GM19043 (cell line): ENCODE data around the gene ZBTB12.

ENCODE experiments used
- ATAC-seq: cut with Tn5 transposase; IDR thresholded peaks from one replicate; pipeline ENCODE4 v1.9.1; 2021; ENCODE audit warnings: low read depth; ENCODE audit not compliant: unreplicated experiment

The ZBTB12 gene

DNA sequence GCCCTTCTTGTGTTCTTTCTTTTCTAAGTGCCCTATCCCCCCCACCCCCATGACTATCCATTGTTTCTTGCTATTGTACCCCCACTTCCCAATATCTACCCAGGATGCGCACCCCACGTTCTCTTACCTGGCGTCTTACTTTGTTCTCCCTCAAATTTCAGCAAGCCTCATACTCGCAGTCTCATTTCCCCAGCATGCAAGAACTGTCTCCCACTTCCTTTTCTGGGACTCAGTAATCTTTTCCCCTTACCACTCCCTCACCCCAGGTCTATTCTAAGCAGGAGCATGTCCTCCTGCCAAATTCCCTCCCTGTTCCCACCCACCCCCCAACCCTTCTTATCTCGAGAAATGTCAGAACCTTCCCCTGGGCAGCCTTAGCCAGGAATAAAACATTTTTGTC is 2.7 kb downstream of the ZBTB12 start:
- ATAC-seq: no peak

DNA sequence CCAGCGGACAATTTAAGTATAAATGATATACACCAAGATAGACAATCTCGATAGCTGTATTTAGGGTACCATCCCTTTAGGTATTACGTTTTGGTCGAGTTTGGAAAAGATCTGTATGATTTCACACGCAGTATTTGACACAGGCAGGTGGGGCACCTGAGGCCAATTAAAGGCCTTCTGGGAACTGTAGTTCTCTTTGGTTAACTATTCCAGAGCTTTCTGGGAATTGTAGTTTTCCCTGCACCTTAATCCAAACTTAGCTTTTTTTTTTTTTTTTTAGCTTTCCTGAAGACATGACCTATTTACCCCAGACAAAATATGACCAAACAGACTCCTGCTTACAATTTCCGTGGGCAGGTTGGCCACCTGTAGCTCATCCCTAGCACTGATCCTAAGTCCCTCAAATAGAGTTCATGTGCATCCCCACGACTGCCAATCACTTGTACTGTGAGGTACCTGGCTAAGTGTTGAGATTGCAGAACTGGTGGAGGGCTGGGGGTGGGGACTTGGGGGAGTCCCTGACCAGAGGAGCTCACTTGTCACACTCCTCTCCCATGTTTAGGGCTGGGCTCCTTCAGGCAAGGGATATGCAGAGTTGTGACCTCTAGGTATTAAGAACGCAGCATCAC is 3.4 kb downstream of the ZBTB12 start:
- ATAC-seq: no peak

DNA sequence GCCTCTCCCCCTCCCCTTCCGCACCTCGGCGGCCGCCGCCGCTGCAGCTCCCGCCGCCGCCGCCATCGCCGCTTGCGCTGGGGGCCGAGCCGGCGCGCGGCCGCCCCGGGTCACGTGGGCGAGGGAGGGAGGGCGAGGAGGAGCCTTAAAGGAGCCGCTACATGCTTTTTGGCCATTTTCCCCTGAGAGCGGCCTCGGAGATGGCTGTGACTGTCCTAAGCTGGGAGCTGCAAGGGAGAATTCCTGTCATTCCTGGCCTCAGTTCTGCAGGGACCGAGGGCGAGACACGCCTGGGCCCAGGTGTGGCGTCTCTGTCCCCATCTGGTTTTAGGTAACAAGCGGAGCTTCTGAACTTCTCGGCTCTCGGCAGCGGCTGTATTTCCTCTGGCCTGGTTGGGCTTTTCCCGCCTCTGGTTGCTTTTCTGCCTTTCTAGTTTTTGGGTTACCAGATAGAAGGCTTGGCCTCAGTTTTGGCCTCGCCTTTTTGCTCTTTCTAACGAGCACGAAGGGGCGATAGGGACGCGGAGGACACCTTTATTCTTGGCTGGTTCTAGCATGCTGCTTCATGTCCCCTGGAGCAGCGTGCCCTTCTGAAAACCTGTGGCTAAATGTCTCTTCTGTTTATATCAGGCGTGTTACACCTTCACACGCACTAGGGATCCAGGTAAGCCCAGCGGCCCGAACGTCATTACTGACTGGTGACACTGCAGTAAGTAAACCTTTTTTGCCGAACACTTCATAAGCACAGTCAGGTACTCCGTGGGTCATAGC is 4.1 kb downstream of the ZBTB12 start, which contains the start of gene EHMT2:
EHMT2 (minus strand) TSS at position 87 of the 771 bp plus-strand sequence; CDS start at position 66, 21 bp downstream.
- ATAC-seq: no peak

DNA sequence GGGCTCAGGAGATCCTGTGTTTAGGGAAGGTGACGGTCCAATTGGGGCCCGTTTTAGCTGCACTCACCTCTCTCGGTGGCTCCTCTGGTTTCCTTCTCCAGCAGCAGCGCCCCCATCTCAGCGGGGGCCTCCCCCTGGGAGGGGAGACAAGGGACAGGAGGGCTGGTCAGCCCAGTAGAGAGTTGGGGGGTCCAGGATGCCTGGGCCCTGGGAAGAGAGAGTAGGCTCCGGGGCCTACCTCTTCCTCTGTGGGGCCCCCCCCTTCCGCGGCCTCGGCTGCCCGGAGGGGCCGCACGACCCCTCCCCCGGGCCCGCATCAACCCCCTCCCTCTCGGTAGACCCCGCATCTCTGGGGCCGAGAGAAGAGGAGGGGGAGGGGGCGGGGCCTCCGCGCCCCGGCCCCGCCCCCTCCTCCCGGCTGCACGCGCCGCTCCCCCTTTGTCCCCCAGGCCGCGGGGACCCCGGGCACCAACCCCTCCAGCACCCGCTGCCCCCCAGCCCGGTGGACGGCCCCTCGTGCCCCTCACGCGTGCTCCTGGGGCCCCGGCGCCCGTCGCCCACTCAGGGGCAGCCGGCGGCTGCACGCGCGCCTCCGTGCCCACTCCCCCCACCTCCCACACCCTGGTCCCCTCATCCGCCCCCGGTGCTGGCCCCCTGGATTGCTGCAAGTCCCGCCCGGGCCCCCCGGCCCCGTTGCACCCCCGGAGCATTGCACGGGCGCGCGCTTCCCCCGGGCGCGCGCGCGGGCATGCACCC is 4.9 kb downstream of the ZBTB12 start:
- ATAC-seq: no peak

DNA sequence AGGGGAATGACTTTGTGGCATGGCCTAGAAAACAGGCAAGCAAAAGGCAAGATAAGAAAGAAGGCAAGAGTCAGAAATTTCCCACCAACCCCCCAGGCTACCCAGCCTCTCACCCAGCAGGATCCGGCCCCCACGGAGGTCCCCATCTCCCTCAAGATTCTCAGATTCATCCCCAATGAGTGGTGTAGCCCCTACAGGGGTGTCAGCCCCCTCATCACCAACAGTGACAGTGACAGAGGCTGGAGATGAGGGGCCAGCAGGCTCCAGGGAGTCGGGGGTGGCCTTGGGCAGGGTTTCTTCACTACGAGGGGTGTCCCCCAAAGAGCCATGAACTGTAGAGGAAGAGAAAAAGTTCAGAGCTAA is 5.4 kb downstream of the ZBTB12 start:
- ATAC-seq: no peak

DNA sequence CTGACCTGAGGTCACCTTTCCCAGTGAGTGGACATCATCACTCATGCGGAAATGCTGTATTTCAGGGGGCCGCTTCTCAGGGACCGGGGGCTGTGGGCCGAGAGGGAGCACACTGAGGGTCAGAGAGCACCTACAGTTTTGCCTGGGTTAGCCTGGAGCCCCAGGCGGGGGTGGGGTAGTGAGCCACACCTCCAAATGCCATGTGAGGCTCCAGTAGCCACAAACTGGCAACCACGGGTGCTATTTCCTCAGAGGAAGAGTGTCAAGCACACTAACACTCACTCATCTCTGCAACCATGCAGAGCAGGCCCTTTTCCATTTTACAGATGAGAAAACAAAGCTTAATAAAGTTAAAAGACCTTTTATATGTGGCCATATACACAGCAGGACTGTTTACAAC is 9.1 kb downstream of the ZBTB12 start:
- no peak for ATAC-seq

DNA sequence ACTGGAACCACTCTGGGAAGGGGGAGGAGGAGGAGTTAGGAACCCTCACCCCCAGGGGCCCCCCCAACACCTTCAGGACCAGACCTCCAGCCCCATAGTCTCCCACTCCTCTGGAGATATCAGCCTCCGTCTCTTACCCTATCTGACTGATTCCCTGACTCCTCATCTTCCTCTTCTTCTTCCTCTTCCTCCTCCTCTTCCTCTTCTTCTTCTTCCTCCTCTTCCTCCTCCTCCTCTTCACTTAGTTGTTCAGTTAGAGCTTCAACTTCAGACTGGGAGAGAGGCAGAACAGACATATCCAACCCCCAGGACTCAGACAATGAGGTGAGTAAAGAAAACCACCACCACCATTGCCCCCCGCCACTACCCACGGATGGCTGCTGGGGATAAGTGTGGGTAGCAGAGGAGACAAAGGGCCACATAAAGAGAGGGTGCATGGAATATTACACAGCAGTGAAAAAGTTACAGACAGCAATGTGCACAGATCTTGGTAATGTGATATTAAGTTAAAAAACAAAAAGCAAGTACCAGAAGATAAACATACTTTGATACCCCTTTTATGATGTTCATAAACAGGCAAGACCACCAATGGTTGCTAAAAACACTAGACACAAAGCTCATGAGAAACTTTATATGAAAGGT is 12.4 kb downstream of the ZBTB12 start:
- no peak for ATAC-seq

DNA sequence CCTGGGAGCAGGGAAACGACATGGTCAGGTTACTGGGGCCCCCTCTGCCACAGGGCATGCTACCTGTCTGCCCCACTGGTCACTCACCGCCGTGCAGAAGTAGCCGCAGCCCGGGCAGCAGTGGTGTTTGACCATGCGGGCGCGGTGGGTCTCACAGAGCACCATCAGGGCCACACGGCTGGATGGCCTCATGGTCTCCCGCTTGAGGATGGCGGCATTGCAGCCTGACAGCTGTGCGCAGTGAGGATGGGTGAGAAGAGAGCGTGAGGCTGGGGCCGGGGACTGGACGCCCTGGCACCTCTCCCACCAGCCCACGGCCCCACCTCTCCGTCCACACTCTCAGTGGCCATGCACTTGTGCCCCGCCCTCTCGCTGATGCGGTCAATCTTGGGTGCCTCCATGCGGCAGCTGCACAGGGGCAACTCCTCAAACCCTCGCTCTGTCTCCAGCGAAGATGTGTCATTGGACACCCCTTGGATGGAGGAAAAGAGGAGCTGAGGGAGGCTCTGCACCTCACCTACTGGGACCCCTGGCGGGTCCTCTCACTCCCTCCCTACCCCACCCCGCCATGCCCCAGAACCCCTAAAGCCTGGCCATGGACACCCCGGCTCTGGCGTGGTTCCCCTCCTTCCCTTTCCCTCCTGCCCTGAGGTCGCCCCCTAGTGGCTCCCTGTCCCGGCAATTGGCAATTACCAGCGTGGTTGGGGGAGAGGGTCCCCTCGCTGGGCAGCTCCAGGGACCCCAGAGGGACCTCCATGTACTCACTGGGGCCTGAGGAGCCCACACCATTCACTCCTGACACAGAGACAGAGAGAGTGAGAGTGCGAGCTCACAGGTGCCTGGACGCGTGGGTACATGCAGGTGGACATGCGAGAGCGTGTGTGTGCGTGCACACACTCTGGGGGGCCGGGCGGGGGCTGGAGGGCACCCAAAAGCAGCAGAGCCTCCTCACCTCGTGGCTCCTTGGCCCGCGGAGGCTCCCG is 13.3 kb downstream of the ZBTB12 start:
- no peak for ATAC-seq

DNA sequence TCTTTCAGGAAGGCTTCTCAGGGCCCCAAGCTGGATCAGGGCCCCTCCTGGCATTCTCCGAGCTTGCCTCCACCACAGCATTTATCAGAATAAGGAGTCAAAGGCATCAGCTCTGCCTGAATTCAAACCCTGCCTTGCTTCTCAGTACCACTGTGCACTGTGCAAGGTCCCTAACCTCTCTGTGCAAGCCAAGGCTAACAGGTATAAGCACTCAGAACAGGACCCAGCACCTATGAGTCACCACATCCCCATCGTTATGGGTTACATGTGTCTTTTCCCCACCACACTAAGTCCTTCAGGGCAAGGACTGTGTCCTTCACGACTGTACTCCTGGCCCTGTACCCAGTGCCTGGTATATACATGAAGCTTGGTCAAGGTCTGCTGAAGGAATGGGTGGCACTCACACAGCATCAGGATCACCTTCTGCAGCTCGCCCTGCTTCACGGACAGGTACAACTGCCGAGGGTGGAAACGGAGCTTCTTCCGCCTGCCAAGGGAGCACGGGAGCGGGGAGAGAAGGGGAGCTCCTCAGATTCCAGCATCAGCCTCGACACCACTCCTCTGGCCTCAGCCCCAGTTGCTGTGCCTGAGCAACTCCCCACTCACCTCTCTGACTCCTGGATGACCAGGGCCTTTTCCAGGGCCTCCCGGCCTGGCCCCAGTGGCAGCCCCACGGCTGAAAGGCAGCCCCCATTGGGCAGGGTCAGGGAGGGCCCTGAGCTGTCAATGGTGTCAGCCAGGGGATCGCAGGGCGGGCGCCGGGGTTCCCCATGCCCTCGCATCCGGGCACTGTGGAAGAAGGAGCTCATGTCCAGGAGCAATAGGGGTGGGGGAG is 14.5 kb downstream of the ZBTB12 start:
- ATAC-seq: no peak

DNA sequence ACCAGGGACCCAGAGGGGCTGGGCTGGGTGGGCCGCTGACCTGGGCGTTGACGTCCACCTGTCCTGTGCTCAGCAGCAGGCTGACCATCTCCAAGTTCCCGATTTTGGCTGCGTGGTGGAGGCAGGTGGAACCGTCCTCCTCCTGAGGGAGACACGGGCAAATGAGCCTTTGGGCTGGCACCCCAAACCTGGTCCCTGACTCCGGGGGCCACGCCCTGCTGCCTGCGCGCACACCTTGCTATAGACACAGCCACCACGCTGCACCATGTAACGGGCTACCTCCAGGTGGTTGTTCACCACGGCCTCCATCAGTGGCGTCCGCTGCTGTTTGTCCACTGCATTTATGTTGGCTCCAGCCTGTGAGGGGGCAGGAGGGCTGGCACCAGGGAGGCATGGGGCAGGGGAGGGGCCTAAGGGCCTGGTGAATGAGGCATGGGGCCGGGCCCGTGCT is 15.3 kb downstream of the ZBTB12 start:
- no peak for ATAC-seq

DNA sequence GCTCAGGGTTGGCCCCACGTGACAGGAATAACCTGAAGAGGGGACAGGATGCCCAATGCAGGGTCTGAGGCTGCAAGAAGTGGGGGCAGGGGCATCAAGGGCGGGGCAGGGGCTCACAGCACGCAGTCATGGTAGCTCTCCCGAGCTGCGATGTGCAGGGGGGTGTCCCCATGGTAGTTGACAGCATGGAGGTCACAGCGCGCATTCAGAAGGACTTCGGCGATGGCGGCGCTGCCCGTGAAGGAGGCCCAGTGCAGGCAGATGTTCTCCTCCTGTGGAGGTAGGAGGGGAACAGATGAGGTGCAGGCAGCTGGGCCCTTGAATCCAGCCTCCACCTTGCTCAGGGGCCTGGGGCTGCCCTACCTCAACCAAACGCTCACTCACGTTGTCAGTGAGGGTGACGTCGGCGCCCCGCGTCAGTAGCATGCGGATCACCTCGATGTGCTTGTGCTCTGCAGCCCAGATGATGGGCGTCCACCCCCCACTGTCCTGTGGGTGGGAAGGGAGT is 17.3 kb downstream of the ZBTB12 start:
- ATAC-seq: no peak

DNA sequence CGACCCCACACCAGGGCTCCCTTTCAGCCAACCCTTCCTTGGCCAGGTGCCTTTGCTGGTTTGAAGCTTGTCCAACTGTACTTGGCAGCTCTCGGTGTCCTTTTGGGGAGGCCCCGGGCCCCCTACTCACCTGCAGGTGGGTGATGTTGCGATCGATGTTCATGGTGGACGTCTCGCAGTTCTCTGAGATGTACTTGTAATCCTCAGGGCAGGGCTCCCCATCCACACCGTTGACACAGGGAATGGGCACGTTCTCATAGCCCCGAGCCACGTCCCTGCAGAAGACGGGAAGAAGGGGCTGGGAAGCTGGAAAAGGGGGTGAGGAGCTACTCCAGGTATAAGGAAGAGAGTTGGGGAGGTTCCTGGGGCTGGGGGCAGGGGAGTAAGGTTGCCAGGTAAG is 18.2 kb downstream of the ZBTB12 start:
- no peak for ATAC-seq

DNA sequence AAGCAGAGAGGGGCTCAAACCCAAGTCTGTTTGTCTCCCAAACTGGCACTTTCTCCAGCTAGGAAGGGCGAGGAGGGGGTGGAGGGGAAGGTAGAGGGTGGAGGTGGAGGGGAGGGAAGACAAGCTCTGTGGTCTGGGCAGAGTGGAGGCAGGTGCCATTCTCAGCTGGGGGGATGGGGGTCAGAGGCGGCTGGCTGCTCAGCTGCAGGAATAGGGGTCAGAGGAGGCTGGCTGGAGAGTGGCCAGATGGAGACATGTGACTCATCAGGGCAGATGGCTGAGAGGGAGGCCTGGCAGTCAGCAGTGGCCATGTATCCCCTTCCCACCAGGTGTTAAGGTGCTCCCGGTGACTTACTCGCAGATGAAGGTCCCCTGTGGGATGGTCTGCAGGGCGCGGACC is 19.5 kb downstream of the ZBTB12 start:
- no peak for ATAC-seq

DNA sequence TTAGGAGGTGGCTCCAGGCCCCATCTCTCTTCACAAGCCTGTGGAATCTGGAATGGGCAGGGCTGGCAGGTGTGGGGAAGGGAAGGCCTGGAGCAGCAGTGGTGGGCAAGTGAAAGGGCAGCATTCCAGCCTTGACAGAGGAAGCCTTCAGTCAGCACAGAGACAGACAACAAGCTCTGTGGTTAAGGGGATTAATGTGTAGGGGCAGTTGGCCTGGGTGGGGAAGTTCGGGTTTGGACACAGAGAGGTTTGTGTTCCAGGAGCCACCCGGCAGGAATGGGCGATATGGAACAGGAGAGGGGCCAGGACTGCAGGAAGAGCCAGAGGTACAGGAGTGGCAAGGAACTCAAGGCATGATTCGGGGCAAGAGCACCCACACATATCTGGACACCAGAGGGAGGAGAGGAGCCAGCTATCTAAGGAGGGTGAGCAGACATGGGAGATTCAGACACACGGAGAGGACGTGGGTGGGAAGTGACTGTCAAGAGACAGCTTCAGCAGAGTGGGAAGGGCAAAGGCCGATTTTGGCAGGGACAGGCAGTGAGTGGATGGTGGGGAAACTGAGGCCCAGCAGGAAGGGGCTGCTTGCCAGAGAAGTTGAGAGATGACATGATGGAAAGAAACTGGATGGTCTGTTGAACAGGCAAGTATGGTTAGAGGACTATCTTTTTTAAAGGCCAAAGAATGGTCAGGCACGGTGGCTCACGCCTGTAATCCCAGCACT is 20.6 kb downstream of the ZBTB12 start:
- no peak for ATAC-seq

DNA sequence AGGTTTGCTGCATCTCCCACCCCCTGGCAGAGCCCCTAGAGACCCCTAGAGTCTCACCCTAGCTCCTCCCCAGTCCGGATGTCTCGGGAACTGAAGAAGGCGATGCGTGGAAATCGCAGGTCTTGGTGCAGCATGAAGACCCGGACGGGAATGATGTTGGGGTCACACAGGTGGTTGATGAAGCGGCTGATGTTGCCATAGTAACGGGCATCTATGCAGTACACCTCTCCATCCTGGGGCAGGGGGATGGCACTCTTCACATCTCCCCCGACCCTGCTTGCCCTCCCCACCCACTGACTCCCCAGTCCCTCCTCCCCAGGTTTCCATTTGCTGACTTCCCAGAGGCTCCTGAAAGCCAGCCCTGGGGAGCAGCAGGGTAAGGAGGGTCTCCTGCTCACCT is 21.3 kb downstream of the ZBTB12 start:
- no peak for ATAC-seq

DNA sequence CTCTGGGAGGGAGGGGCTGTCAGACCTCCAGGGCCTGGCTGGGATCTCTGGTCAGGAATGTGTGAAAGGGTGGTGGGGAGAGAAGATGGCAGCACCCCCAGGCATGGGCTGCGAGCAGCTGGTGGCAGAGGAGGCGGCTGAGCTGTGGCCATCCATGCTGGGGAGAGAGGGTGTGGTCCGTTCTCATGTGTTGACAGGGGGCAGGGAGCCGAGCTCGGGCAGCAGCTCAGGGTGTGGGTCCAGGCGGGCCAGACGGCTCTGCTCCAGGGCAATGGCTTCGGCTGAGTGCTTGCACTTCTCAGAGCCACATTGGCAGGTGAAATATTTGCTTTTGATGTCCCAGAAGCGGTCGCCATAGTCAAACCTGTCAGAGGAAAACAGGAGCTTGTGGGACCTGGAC is 22.0 kb downstream of the ZBTB12 start:
- ATAC-seq: no peak

DNA sequence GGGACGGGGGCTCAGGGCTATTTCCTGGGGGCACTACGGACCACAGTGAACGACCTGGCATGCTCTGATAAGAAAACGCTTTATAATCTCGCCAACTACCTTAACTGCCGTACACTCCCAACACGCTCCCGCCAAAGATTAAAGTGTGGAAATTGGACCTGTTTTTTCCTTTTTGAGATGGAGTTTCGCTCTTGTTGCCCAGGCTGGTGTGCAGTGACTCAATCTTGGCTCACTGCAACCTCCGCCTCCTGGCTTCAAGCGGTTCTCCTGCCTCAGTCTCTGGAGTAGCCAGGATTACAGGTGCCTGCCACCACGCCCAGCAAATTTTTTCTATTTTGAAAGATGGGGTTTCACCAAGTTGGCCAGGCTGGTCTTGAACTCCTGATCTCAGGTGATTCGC is 22.7 kb downstream of the ZBTB12 start:
- no peak for ATAC-seq

DNA sequence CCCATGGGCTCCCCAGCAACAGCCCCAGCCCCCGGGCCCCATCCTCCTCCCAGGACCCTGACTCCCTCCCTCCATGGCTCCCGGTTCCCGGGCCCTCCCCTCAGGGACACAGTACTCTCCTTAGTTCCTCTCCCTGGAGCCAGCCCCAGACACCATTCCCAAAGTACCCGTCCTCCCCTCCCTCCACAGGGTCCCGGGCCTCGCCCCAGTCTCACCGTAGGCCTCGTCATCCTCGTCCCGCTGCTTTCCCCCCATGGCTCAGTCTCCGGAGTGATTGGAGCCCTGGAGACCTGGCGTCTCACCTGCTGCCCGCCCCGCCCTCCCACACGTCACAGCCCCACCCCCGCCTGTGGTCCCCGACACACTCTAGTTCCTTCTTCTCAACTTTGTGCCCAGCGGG is 23.2 kb downstream of the ZBTB12 start, which contains the start of gene SLC44A4:
SLC44A4 (minus strand) TSS at position 272 of the 400 bp plus-strand sequence; CDS start at position 255, 17 bp downstream.
- no peak for ATAC-seq
